IMR-90 (cell line): ENCODE results near the gene IL5RA. TPM values are rescaled to one million over a fixed set of nuclear protein-coding genes. Genes with fewer than 3 reads are reported as not detected.
A peak's percentile ranks its signal among the peaks of the same experiment; 100 is the strongest.

Experiments
- ATAC-seq: fragments of 200-7000 bp; cut with Tn5 transposase; 2 replicates; pipeline ENCODE4 v1.9.1; 2020; ENCODE audit warnings: low read depth, mild to moderate bottlenecking, moderate library complexity
- BruUV-seq: library from RNA; stranded (reverse); fragments of 400-500 nt; replicated peaks from 2 replicates; lab custom pipeline; 2021; lab: Mats Ljungman, UMichigan
- CTCF ChIA-PET: fragments of 300-600 bp; formaldehyde crosslinking; extraction: SDS; loops from one replicate; lab custom pipeline; 2021; ENCODE audit warnings: antibody characterized with exemption; lab: Yijun Ruan, JAX
- POLR2A ChIA-PET: fragments of 300-600 bp; sonication (Branson Sonifier 250); formaldehyde crosslinking; loops from one replicate; lab custom pipeline; 2022; ENCODE audit warnings: antibody characterized with exemption; ENCODE audit not compliant: unreplicated experiment; lab: Charles Lee
- DNase-seq: peaks from one replicate; pipeline ENCODE4 v3.0.0; 2013
- H2AFZ ChIP-seq: replicated peaks from 2 replicates; pipeline ENCODE3; 2013; ENCODE audit warnings: low read length, mild to moderate bottlenecking; ENCODE audit not compliant: poor library complexity
- H2AK5ac ChIP-seq: 2 replicates; pipeline ENCODE4 v1.6.1; 2013; ENCODE audit warnings: low read depth, low read length, inconsistent platforms
- H2AK9ac ChIP-seq: replicated peaks from 2 replicates; pipeline ENCODE3; 2013; ENCODE audit warnings: mild to moderate bottlenecking, low read depth, low read length, moderate library complexity; ENCODE audit not compliant: poor library complexity
- H2BK120ac ChIP-seq: 2 replicates; pipeline ENCODE4 v1.6.1; 2013; ENCODE audit warnings: low read depth, low read length, inconsistent platforms
- H2BK15ac ChIP-seq: 3 replicates; pipeline ENCODE4 v1.6.1; 2013; ENCODE audit warnings: low read depth, low read length, inconsistent platforms
- H2BK20ac ChIP-seq: 2 replicates; pipeline ENCODE4 v1.6.1; 2013; ENCODE audit warnings: low read depth, mild to moderate bottlenecking, inconsistent platforms, low read length, moderate library complexity
- H2BK5ac ChIP-seq: 2 replicates; pipeline ENCODE4 v1.6.1; 2013; ENCODE audit warnings: mild to moderate bottlenecking, low read depth, low read length, inconsistent platforms; ENCODE audit not compliant: poor library complexity, severe bottlenecking
- H3K14ac ChIP-seq: replicated peaks from 2 replicates; pipeline ENCODE4 v1.6.1; 2013; ENCODE audit warnings: low read depth, low read length, inconsistent platforms
- H3K18ac ChIP-seq: 2 replicates; pipeline ENCODE4 v1.6.1; 2013; ENCODE audit warnings: low read depth, low read length, control low read depth
- H3K23ac ChIP-seq: 2 replicates; pipeline ENCODE4 v1.6.1; 2013; ENCODE audit warnings: low read depth, low read length, inconsistent platforms
- H3K27ac ChIP-seq: 2 replicates; pipeline ENCODE4 v1.5.1; 2013; ENCODE audit warnings: mild to moderate bottlenecking, control low read depth, low read length; ENCODE audit not compliant: insufficient read depth
- H3K27me3 ChIP-seq: 2 replicates; pipeline ENCODE4 v1.6.1; 2013; ENCODE audit warnings: low read length; ENCODE audit not compliant: control insufficient read depth, insufficient read depth
- H3K36me3 ChIP-seq: 2 replicates; pipeline ENCODE4 v1.6.1; 2013; ENCODE audit warnings: low read length, mixed read lengths; ENCODE audit not compliant: control insufficient read depth, insufficient read depth
- H3K4ac ChIP-seq: 2 replicates; pipeline ENCODE4 v1.6.1; 2013; ENCODE audit warnings: low read depth, low read length, inconsistent platforms
- H3K4me1 ChIP-seq: 2 replicates; pipeline ENCODE4 v1.6.1; 2013; ENCODE audit warnings: low read length, mixed read lengths; ENCODE audit not compliant: control insufficient read depth, insufficient read depth
- H3K4me2 ChIP-seq: 2 replicates; pipeline ENCODE4 v1.6.1; 2013; ENCODE audit warnings: low read depth, mild to moderate bottlenecking, control low read depth, low read length, moderate library complexity
- H3K4me3 ChIP-seq: 2 replicates; pipeline ENCODE4 v1.5.1; 2013; ENCODE audit warnings: low read depth, mild to moderate bottlenecking, control low read depth, low read length, moderate library complexity; ENCODE audit not compliant: insufficient read depth
- H3K56ac ChIP-seq: 2 replicates; pipeline ENCODE4 v1.6.1; 2013; ENCODE audit warnings: low read length, inconsistent platforms; ENCODE audit not compliant: insufficient read depth; ENCODE audit errors: extremely low read depth
- H3K79me1 ChIP-seq, 2 experiments: 2 replicates each; pipeline ENCODE4 v1.6.1; 2013; ENCODE audit warnings: low read length in 2 of 2, inconsistent platforms in 1 of 2, low read depth in 1 of 2
- H3K9ac ChIP-seq: 2 replicates; pipeline ENCODE4 v1.6.1; 2013; ENCODE audit warnings: low read depth, low read length, control low read depth
- H3K9me1 ChIP-seq: 2 replicates; pipeline ENCODE4 v1.6.1; 2013; ENCODE audit warnings: low read length, inconsistent platforms; ENCODE audit not compliant: insufficient read depth
- H3K9me3 ChIP-seq: 2 replicates; pipeline ENCODE4 v1.6.1; 2013; ENCODE audit warnings: low read length; ENCODE audit not compliant: control insufficient read depth, insufficient read depth
- H4K20me1 ChIP-seq: 2 replicates; pipeline ENCODE4 v1.6.1; 2013; ENCODE audit warnings: low read length, inconsistent platforms; ENCODE audit not compliant: insufficient read depth
- H4K5ac ChIP-seq: 2 replicates; pipeline ENCODE4 v1.6.1; 2013; ENCODE audit warnings: mild to moderate bottlenecking, low read depth, low read length, control low read depth
- H4K8ac ChIP-seq, 2 experiments: 2 replicates each; pipeline ENCODE4 v1.6.1; 2013; ENCODE audit warnings: low read depth in 2 of 2, low read length in 2 of 2, control low read depth in 1 of 2, inconsistent platforms in 1 of 2
- H4K91ac ChIP-seq: 2 replicates; pipeline ENCODE4 v1.6.1; 2013; ENCODE audit warnings: low read depth, low read length, inconsistent platforms; ENCODE audit not compliant: insufficient read depth
- BHLHE40 ChIP-seq: fragments of 150-350 bp; IDR thresholded peaks from 2 replicates; pipeline ENCODE4 v1.6.1; 2016; ENCODE audit warnings: mild to moderate bottlenecking, low read depth, low read length
- CEBPB ChIP-seq: IDR thresholded peaks from 2 replicates; pipeline ENCODE4 v1.6.1; 2012; ENCODE audit warnings: low read depth, low read length, improper control_type of control experiment
- CHD1 ChIP-seq: IDR thresholded peaks from 2 replicates; pipeline ENCODE4 v1.6.1; 2012; ENCODE audit warnings: low read depth, low read length, improper control_type of control experiment
- FOS ChIP-seq: fragments of 150-350 bp; IDR thresholded peaks from 2 replicates; pipeline ENCODE4 v1.6.1; 2016; ENCODE audit warnings: low read depth, low read length
- MAFK ChIP-seq: IDR thresholded peaks from 2 replicates; pipeline ENCODE4 v1.6.1; 2012; ENCODE audit warnings: low read depth, low read length, improper control_type of control experiment
- MAZ ChIP-seq: IDR thresholded peaks from 2 replicates; pipeline ENCODE4 v1.6.1; 2012; ENCODE audit warnings: low read depth, mild to moderate bottlenecking, low read length, improper control_type of control experiment, moderate library complexity, borderline replicate concordance
- MXI1 ChIP-seq: IDR thresholded peaks from 2 replicates; pipeline ENCODE4 v1.6.1; 2012; ENCODE audit warnings: low read depth, mild to moderate bottlenecking, low read length, moderate library complexity, borderline replicate concordance
- NFE2L2 ChIP-seq: fragments of 150-350 bp; IDR thresholded peaks from 2 replicates; pipeline ENCODE4 v1.6.1; 2016; ENCODE audit warnings: low read depth, mild to moderate bottlenecking, low read length
- POLR2A ChIP-seq: IDR thresholded peaks from 2 replicates; pipeline ENCODE4 v1.6.1; 2012; ENCODE audit warnings: mild to moderate bottlenecking, low read depth, low read length
- RAD21 ChIP-seq: IDR thresholded peaks from 2 replicates; pipeline ENCODE4 v1.6.1; 2012; ENCODE audit warnings: low read length, improper control_type of control experiment
- RCOR1 ChIP-seq: IDR thresholded peaks from 2 replicates; pipeline ENCODE4 v1.6.1; 2012; ENCODE audit warnings: mild to moderate bottlenecking, low read length, improper control_type of control experiment; ENCODE audit not compliant: insufficient replicate concordance
- RFX5 ChIP-seq: IDR thresholded peaks from 2 replicates; pipeline ENCODE4 v1.8.0; 2012; ENCODE audit warnings: low read depth, mild to moderate bottlenecking, low read length, moderate library complexity
- SMC3 ChIP-seq: fragments of 150-350 bp; IDR thresholded peaks from 2 replicates; pipeline ENCODE4 v1.6.1; 2016; ENCODE audit warnings: low read depth, mild to moderate bottlenecking, antibody characterized with exemption, low read length, moderate library complexity
- WGBS, 2 experiments: methylation state at CpG; one replicate each; pipeline versions ENCODE4 v1.1.5 to v1.1.7; 2013; ENCODE audit warnings: missing lambda C conversion rate in 2 of 2; ENCODE audit not compliant: insufficient read length in 1 of 2; ENCODE audit errors: extremely low coverage in 2 of 2; 5-methylcytosine and 5-hydroxymethylcytosine counted together
- dilution Hi-C: fragments of 300-500 bp; cut with HindIII; formaldehyde crosslinking; loops from one replicate; pipeline ENCODE4 v1.14.3; 2018; ENCODE audit warnings: low sequenced_read_pairs; ENCODE audit not compliant: unreplicated experiment
- in situ Hi-C: fragments of 300-500 bp; cut with MboI; formaldehyde crosslinking; loops from 3 replicates; pipeline ENCODE4 v1.14.3; 2019; ENCODE audit warnings: low sequenced_read_pairs, inconsistent platforms, mixed read lengths
- intact Hi-C: fragments of 100-400 bp; cut with micrococcal nuclease; formaldehyde crosslinking; loops from 2 replicates; pipeline ENCODE4 v1.10.0; 2022
- polyA plus RNA-seq, 3 experiments: library from polyadenylated mRNA; depleted of rRNA; stranded (reverse); fragments of >200 nt; gene quantifications; 2 replicates each; pipeline ENCODE4 v1.2.3, GENCODE V29; 2012; ENCODE audit warnings: low replicate concordance in 1 of 3
- total RNA-seq: library from RNA; depleted of rRNA; stranded (reverse); fragments of >200 nt; gene quantifications from 2 replicates; pipeline ENCODE4 v1.2.3, GENCODE V29; 2012
- TF ChIP-seq, protein P1 (sequence below): fragments of 150-350 bp; IDR thresholded peaks from 2 replicates; pipeline ENCODE4 v1.6.1; 2017; ENCODE audit warnings: mild to moderate bottlenecking, antibody characterized with exemption, low read length, low read depth
- TF ChIP-seq, protein P2 (sequence below): fragments of 150-350 bp; IDR thresholded peaks from 2 replicates; pipeline ENCODE4 v1.6.1; 2016; ENCODE audit warnings: low read depth, mild to moderate bottlenecking, low read length, moderate library complexity, borderline replicate concordance
- TF ChIP-seq, protein P3 (sequence below): conservative IDR thresholded peaks from 2 replicates; pipeline ENCODE4 v1.5.1; 2012; ENCODE audit warnings: mild to moderate bottlenecking, low read depth, low read length, improper control_type of control experiment

Gene IL5RA
- total and polyA plus RNA-seq, 2 of the 4 experiments (the other 2 are of a cell fraction) = not detected

DNA sequence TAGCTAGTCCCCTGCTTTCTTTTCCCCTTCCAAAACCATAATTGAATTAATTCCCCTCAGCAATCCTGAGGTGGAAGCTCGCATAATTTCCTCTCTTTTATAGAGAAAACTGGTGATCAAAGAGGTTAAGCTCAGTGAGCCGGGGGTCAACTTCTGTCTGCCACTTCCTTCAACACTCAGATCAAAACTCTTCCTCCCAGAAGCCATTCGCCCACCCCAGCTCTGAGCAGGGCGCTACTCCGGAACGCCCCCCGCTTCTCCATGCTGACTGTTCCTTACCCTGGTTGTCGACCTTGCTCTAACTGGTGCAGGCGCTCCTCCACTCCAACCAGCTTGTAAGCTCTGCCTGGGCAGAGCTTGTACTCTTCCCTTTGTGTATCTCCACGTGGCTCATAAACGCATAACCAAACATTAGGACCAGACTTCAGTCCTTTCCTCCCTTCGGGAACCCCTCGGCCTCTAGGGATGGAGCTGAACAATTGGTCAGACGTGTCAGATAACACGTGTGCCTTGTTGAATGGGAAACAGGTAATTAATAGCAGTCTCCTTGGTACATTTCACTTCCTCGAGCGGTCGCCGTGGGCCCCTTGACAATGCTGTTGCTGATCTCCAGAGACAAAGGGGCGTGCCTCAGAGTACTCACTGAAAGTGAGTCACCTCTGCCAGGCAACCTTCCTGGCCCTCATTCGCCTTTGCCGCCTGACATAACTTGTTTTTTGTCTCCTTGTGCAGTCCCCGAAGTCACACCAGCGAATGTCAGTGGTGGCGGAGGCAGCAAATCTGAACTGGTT, 71.8 kb downstream of the IL5RA start:
- Histone ChIP-seq H3K36me3 (no peaks in the 10 kb centered on the region), H3K4me2 (no peak overlapping the region), H3K4me3 (no peak overlapping the region), H4K91ac (no peak overlapping the region), H4K8ac (no peak overlapping the region), H3K18ac (no peak overlapping the region), H4K20me1 (no peaks in the 10 kb centered on the region), H3K4ac (no peak overlapping the region), H3K14ac (no peak overlapping the region), H3K4me1 (no peaks in the 10 kb centered on the region), H2BK5ac (no peak overlapping the region), H3K9me3 (peaks cover 2% of the 10 kb centered on the region; the same call in 1 of the 2 replicates), H3K27me3 (no peaks in the 10 kb centered on the region), H2AK5ac (no peak overlapping the region), H3K79me1 (no peaks in the 10 kb centered on the region), H3K9ac (no peak overlapping the region), H4K5ac (no peak overlapping the region), H2BK20ac (no peak overlapping the region), H3K23ac (no peak overlapping the region), H3K27ac (no peak overlapping the region), H3K56ac (no peak overlapping the region), H2AFZ (peak overlapping the region; percentile 15), H3K9me1 (no peaks in the 10 kb centered on the region), H2BK15ac (no peak overlapping the region), H2BK120ac (no peak overlapping the region), H2AK9ac (no peak overlapping the region)
- ChIA-PET POLR2A (no interaction called here), CTCF (no interaction called here)
- no TSS peak for BruUV-seq
- WGBS, 2 experiments = 84% methylated on average over 10 of the region's 25 CpGs; no CpG with 5 or more reads in 1 of the 2 experiments
- ATAC-seq (no peak), DNase-seq (no peak)
- intact Hi-C loops = no loop called here
- dilution Hi-C loops = no loop called here
- TF ChIP-seq BHLHE40 (no peak), MAZ (no peak), MXI1 (no peak), POLR2A (no peak), RCOR1 (no peak), CHD1 (no peak), CEBPB (no peak), NFE2L2 (no peak), RFX5 (no peak), FOS (no peak), RAD21 (no peak), SMC3 (no peak), MAFK (no peak)
- TF ChIP-seq, protein P1, sequence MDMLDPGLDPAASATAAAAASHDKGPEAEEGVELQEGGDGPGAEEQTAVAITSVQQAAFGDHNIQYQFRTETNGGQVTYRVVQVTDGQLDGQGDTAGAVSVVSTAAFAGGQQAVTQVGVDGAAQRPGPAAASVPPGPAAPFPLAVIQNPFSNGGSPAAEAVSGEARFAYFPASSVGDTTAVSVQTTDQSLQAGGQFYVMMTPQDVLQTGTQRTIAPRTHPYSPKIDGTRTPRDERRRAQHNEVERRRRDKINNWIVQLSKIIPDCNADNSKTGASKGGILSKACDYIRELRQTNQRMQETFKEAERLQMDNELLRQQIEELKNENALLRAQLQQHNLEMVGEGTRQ = no peak
- TF ChIP-seq, protein P2, sequence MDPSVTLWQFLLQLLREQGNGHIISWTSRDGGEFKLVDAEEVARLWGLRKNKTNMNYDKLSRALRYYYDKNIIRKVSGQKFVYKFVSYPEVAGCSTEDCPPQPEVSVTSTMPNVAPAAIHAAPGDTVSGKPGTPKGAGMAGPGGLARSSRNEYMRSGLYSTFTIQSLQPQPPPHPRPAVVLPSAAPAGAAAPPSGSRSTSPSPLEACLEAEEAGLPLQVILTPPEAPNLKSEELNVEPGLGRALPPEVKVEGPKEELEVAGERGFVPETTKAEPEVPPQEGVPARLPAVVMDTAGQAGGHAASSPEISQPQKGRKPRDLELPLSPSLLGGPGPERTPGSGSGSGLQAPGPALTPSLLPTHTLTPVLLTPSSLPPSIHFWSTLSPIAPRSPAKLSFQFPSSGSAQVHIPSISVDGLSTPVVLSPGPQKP = no peak
- TF ChIP-seq, protein P3, sequence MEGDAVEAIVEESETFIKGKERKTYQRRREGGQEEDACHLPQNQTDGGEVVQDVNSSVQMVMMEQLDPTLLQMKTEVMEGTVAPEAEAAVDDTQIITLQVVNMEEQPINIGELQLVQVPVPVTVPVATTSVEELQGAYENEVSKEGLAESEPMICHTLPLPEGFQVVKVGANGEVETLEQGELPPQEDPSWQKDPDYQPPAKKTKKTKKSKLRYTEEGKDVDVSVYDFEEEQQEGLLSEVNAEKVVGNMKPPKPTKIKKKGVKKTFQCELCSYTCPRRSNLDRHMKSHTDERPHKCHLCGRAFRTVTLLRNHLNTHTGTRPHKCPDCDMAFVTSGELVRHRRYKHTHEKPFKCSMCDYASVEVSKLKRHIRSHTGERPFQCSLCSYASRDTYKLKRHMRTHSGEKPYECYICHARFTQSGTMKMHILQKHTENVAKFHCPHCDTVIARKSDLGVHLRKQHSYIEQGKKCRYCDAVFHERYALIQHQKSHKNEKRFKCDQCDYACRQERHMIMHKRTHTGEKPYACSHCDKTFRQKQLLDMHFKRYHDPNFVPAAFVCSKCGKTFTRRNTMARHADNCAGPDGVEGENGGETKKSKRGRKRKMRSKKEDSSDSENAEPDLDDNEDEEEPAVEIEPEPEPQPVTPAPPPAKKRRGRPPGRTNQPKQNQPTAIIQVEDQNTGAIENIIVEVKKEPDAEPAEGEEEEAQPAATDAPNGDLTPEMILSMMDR = no peak
- in situ Hi-C loops = no loop called here
